GM12878 (cell line): ENCODE data around the gene SIAH2. TPM values are rescaled to one million over a fixed set of nuclear protein-coding genes. Genes with fewer than 3 reads are reported as not detected.

Source experiments
- BACH1 ChIP-seq: fragments of 450-650 bp; IDR thresholded peaks from 2 replicates; pipeline ENCODE4 v1.6.1; 2017; ENCODE audit warnings: mild to moderate bottlenecking, borderline replicate concordance
- CEBPZ ChIP-seq: fragments of 150-350 bp; IDR thresholded peaks from 2 replicates; pipeline ENCODE4 v1.6.1; 2016; ENCODE audit warnings: low read depth, low read length
- CHD4 ChIP-seq: fragments of 200-600 bp; sonication (generic); IDR thresholded peaks from 2 replicates; pipeline ENCODE4 v1.6.1; 2016; ENCODE audit warnings: mild to moderate bottlenecking
- ELK1 ChIP-seq: IDR thresholded peaks from 2 replicates; pipeline ENCODE4 v1.6.1; 2012; ENCODE audit warnings: low read depth, low read length, improper control_type of control experiment
- HDAC6 ChIP-seq: fragments of 200-600 bp; sonication (generic); IDR thresholded peaks from one replicate; pipeline ENCODE4 v1.8.0; 2017; ENCODE audit warnings: antibody characterized with exemption; ENCODE audit not compliant: unreplicated experiment
- HDGF ChIP-seq: fragments of 450-650 bp; IDR thresholded peaks from 2 replicates; pipeline ENCODE4 v1.6.1; 2016; ENCODE audit warnings: antibody characterized with exemption
- MLLT1 ChIP-seq: fragments of 450-650 bp; IDR thresholded peaks from 2 replicates; pipeline ENCODE4 v1.6.1; 2016; ENCODE audit warnings: mild to moderate bottlenecking
- MXI1 ChIP-seq: fragments of 150-350 bp; IDR thresholded peaks from 2 replicates; pipeline ENCODE4 v1.6.1; 2011; ENCODE audit warnings: low read depth, mild to moderate bottlenecking, inconsistent platforms, low read length, improper control_type of control experiment
- NR2F1 ChIP-seq: fragments of 450-650 bp; conservative IDR thresholded peaks from 2 replicates; pipeline ENCODE4 v1.6.1; 2017; ENCODE audit warnings: mild to moderate bottlenecking
- POU2F2 ChIP-seq: IDR thresholded peaks from 3 replicates; pipeline ENCODE4 v1.6.1; 2011; ENCODE audit warnings: low read depth, mild to moderate bottlenecking, low read length, borderline replicate concordance
- RUNX3 ChIP-seq: IDR thresholded peaks from 2 replicates; pipeline ENCODE4 v1.6.1; 2012; ENCODE audit warnings: low read length, inconsistent platforms
- SMAD5 ChIP-seq: IDR thresholded peaks from 2 replicates; pipeline ENCODE4 v1.6.1; 2016; ENCODE audit warnings: antibody characterized with exemption, low read depth
- SMARCA5 ChIP-seq: fragments of 450-650 bp; IDR thresholded peaks from 2 replicates; pipeline ENCODE4 v1.6.1; 2017; ENCODE audit warnings: mild to moderate bottlenecking
- SMC3 ChIP-seq: IDR thresholded peaks from 2 replicates; pipeline ENCODE4 v1.6.1; 2011; ENCODE audit warnings: low read length, improper control_type of control experiment, borderline replicate concordance
- ZBTB33 ChIP-seq: fragments of 450-650 bp; IDR thresholded peaks from 2 replicates; pipeline ENCODE4 v1.6.1; 2017; ENCODE audit warnings: mild to moderate bottlenecking
- polyA plus RNA-seq, 11 experiments: library from polyadenylated mRNA; depleted of rRNA in 4 of 11; unstranded in 6 of 11; stranded (reverse) in 5 of 11; fragments of >200 nt; fragmentation: Nextera tagmentation in 4 of 11; fragmentation: Illumina TruSeq in 1 of 11; extraction: Ambion mirVana in 4 of 11; extraction: Trizol in 1 of 11; gene quantifications; 1 replicate in 1 of 11; 2 replicates in 10 of 11; pipeline versions ENCODE4 v1.2.1 to v1.2.3, GENCODE V29; 2011 to 2016; ENCODE audit warnings: inconsistent platforms in 2 of 11, missing spikeins in 2 of 11, low read depth in 1 of 11
- total RNA-seq, 4 experiments: library from RNA; depleted of rRNA in 3 of 4; stranded (reverse); fragments of >200 nt in 3 of 4; fragmentation: Illumina TruSeq in 1 of 4; extraction: Trizol in 1 of 4; gene quantifications; 2 replicates each; pipeline versions ENCODE4 v1.2.1 to v1.2.3, GENCODE V29; 2013 to 2021

SIAH2 gene
- total and polyA plus RNA-seq, 10 of the 15 experiments (the other 5 are each of a cell fraction or from before 2014, with no cell fraction given) = 3.3 to 51.5 (median 29.7) TPM

- TF ChIP-seq CEBPZ (no peak), MLLT1 (no peak), POU2F2 (no peak), NR2F1 (no peak; the same call in 1 of the 2 replicates), HDAC6 (no peak), BACH1 (no peak), ZBTB33 (no peak), MXI1 (no peak), SMAD5 (no peak), ELK1 (no peak), HDGF (no peak), CHD4 (no peak), SMARCA5 (peak; percentile 54), SMC3 (no peak), RUNX3 (peak; percentile 64)
Measured at GRCh38 chr3:150739877-150740645, 22.9 kb downstream of the SIAH2 start (continued).
